NCI-H774 (cell line): ENCODE results near the gene SHB.
"Not testable (repeated sequence)": the region's sequence is repeated elsewhere in the genome, so short reads cannot be mapped to it uniquely, and the experiment has no call there.

Experiments used
- DNase-seq: peaks from one replicate; lab custom pipeline; 2025; lab: John Stamatoyannopoulos, UW

Gene SHB

GRCh38 chr9:37917801-37918664 is 151.0 kb downstream of the SHB start:
- no peak for DNase-seq

- no peak for DNase-seq
Measured at GRCh38 chr9:37917313-37917731, 151.7 kb downstream of the SHB start.

DNA sequence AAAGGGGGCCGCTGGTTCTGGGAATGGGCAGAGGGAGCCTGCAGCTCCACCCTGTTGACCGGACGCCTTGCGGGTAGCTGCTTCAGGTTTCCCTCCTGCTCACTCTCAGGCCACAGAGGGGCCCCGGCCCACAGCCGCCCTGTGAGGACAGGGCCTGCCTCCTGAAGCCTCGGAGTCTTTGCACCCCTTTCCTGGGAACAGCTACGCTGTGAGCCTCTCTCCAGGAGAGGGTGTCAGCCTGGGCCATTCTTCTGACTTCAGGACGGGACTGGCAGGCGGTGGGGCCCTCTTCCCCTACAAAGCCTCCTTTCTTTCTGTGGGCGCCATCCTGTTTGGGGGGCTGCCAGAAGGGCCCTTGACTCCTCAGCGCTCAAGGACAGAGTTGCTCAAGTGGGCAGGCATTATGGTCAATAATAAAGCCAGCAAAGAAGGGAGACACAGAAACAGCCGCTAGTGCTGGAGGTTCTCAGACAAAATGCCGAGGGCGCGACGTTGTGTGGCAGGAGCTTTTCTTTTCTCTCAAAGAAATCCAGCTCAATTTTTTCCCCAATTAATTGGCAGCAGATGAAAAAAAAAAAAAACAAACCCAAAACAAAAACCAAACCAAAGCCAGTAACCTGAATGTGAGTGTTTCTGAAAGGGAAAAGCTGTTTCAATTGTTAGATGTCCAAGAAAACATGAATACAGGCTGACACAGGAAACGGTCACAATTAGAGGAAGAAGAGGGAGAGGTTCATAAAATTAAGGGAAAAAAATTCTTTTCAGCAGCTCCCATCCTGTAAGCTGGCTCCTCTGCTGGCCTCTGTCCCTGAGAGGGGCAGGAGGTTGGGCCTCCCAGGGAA is 152.3 kb downstream of the SHB start:
- no peak for DNase-seq

- no peak for DNase-seq
Measured at GRCh38 chr9:37915911-37916470, 153.0 kb downstream of the SHB start.

GRCh38 chr9:37914701-37915358 is 154.2 kb downstream of the SHB start:
- DNase-seq = no peak

GRCh38 chr9:37914154-37914551 is 154.9 kb downstream of the SHB start:
- no peak for DNase-seq

- DNase-seq = peak; percentile 42
Measured at GRCh38 chr9:37913480-37914153, 155.4 kb downstream of the SHB start.

DNA sequence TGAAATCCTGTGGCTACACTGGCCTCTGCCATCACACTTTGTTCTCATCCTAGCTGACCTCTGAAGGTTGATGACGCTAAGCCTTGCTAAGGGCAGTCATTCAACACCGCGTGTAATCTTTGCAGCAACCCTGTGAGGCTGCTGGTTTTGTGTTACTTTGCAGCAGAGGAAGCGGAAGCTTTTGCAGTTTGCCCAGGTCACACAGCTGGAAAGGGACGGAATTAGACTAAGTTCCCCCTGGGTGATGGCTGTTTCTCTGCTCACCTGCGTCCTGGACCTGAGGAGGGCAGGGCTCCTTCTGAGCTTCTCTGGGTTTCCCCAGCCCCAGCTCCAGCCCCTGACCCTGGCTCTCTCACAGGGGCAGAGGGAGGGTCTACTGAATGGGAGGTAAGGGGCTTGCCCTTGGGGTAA is 157.8 kb downstream of the SHB start:
- DNase-seq = no peak

- DNase-seq = no peak
Measured at GRCh38 chr9:37910271-37910670, 158.8 kb downstream of the SHB start.

GRCh38 chr9:37909836-37910235 is 159.2 kb downstream of the SHB start:
- not testable (repeated sequence) for DNase-seq

DNA sequence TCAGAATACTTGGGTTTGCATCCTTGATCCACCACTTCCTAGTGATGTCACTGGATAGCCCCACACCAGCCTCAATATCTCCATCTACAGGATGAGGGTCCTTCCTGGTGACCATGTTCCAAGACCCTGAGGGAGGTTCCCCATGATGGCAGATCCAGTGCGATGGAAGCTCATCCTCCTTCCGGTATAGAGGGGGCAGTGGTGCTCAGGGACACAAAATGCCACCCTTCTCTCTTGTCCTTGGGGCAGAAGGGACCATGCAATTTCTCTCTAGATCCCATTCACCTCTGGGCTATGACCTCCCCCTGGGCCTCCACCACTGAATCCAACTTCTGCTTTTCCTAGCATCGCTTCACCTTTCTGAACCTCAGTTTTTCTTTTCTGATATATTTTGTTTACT is 159.7 kb downstream of the SHB start:
- no peak for DNase-seq

- DNase-seq = no peak
Measured at GRCh38 chr9:37908698-37909186, 160.3 kb downstream of the SHB start.

DNA sequence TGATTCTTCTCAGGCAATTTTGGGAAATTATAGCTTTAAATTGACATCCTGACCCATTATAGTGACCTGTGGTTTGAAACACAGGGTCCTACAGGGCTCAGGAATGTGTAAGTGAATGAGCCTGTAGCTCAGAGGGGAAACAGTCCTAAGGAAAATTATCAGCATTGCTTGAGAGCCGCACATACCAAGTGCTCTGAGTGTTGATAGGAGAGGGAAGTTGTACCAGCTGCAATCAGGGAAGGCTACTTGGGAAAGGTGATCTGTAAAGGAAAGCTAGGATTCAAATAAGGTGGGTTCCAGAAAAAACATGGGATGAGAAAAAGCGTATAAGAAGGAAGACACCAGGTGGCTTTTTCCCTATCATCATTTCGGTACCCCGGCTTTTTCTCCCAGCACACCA is 160.7 kb downstream of the SHB start:
- no peak for DNase-seq

GRCh38 chr9:37906312-37907239 is 162.5 kb downstream of the SHB start:
- DNase-seq = no peak

GRCh38 chr9:37905776-37906175 is 163.3 kb downstream of the SHB start:
- no peak for DNase-seq

DNA sequence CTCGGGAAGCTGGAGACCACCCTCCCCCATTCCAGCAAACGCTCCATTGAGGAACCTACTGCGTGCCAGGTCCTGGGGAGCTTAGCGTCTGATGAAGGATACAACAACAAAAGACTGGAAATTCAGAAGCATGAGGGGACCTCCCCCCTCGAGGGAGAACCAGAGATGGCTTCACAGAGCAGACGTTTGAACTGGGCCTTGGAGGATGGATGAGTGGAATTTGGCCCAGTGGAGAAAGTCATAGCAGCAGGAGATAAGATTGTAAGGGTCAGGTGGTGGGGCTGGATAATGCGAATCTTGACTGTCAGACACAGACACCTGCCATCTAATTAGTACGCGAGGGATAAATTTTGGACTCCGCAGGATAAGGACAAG is 163.9 kb downstream of the SHB start:
- DNase-seq = no peak

- peak; percentile 4 for DNase-seq
Measured at GRCh38 chr9:37904445-37905130, 164.4 kb downstream of the SHB start.

DNA sequence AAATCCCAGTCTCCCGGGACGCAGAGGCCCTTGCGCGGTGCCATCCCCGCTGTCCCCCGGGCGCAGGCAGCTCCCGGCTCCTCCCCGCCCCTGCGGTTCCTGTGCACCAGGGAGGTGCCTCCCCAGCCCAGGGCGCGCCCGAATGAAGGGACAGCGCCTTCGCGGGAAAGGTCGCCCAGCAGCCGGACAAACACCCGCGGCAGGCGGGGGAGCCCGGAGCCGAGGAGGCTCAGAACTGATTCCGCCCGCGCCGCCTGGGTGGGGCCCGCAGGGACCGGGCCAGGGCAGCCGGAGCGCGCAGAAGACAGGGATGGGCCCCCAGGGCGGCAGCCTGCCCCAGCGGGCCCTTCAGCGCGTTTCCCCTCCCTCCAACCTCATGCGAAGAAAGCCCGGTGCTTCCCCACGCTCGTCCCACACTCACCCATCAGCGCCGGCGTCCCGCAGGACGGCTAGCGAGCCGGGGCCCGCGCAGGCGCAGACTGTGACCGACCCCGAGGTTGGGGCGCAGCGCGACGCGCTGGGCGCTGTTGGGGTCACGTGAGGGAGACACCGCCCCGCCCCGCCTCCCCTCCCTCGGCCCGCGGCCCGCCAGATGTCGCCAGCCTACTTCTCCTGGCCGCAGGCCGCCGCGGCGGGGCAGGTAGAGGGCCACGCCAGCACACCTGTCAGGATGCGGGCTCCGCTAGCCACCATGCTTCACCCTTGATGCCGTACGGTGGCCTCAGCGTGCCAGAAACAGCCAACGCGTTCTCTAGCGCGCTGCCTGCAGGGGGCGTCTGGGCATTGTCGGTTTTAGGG is 165.2 kb downstream of the SHB start, which contains the start of gene SLC25A51:
SLC25A51 (minus strand) TSS at position 481 of the 798 bp plus-strand sequence. CDS start 15,577 bp downstream, outside the sequence.
- peak; percentile 89 for DNase-seq
